Heart left ventricle (tissue), 13 donors: ENCODE data around the gene RAMP1.

ENCODE experiments used
- CTCF ChIP-seq, 12 donors: fragments of 200-600 bp; sonication (generic) in 4 of 12; IDR thresholded peaks; one replicate each; pipeline versions ENCODE4 v1.5.0 to v1.8.0; 2018 to 2022; ENCODE audit warnings: antibody characterized with exemption in 12 of 12, mild to moderate bottlenecking in 5 of 12
- POLR2A ChIP-seq, 2 donors: fragments of 450-650 bp; IDR thresholded peaks; one replicate each; pipeline ENCODE4 v1.6.1; 2017; ENCODE audit warnings: antibody characterized with exemption in 2 of 2, mild to moderate bottlenecking in 2 of 2, moderate library complexity in 2 of 2
- donor health status: ischemic (EF 13 %, LVEDD 7.1; RV severe dilation, severe dysfunction).
- donor health status: DM: no; HTN: yes; CAD: no.
- donor health status: DM: no; HTN: no; CAD: no.
- donor health status: ischemic (EF 25% LVEDD 6.9; RV normal size, moderate dysfunction).
- donor health status: ischemic (EF 25% LVEDD 5.7; RV mildly dilated, moderate dysfunction).
- donor health status: ischemic (EF 35%, LVEDD 5.7; RV mildly dilated, moderate dysfunction).
- donor health status: nonischemic (EF 11% LVEDD 7.7; RV severe dilation, severe dysfunction).
- donor health status: DM: yes; HTN: yes; CAD: no.
- donor health status: PGD.
- donor health status: ischemic (EF 29% LVEDD 5.4; RV normal size, mild dysfunction).
- donor health status: nonischemic (EF 23%, LVEDD 6.1; RV moderate dilation, normal function).

GRCh38 chr2:237909075-237909695 lies 49.8 kb downstream of the RAMP1 start:
- TF ChIP-seq CTCF (IDR thresholded peaks at IDR 0.05) (no peak), POLR2A (IDR thresholded peaks at IDR 0.05) (no peak)
